Breast epithelium (tissue), 3 donors: Measurements from ENCODE around the gene P3H2.

Experiments
- POLR2A ChIP-seq: fragments of 450-650 bp; IDR thresholded peaks from one replicate; pipeline ENCODE4 v1.6.1; 2016; ENCODE audit warnings: antibody characterized with exemption, mild to moderate bottlenecking, moderate library complexity
- POLR2AphosphoS5 ChIP-seq, 3 donors: sonication (generic); formaldehyde crosslinking; IDR thresholded peaks; one replicate each; pipeline ENCODE4 v1.6.1; 2017; ENCODE audit warnings: antibody characterized with exemption in 3 of 3
- TF ChIP-seq, protein P1 (sequence below), 3 donors: fragments of 450-650 bp; IDR thresholded peaks; one replicate each; pipeline ENCODE4 v1.5.1; 2016 to 2017; ENCODE audit warnings: antibody characterized with exemption in 3 of 3, mild to moderate bottlenecking in 3 of 3, moderate library complexity in 3 of 3

DNA sequence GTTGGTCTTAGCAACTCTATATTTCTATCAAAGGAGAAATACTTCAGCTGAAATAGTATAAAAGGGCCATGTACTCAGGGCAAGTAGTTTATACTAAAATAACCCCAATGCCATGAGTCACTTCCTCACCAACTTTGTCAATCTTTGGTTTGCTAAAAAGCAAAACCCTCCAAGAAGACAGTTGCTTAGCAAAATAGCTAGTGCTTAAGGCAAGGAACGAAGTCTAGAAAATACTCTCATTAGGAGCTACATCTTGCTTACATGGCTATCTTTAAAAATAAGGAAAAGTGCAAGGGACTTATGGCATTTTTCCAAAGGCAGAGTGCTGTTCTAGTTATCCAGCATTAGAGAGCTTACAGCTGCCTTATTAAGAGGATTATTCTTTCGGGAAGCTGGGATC is 28.4 kb downstream of the P3H2 start:
- TF ChIP-seq, protein P1, sequence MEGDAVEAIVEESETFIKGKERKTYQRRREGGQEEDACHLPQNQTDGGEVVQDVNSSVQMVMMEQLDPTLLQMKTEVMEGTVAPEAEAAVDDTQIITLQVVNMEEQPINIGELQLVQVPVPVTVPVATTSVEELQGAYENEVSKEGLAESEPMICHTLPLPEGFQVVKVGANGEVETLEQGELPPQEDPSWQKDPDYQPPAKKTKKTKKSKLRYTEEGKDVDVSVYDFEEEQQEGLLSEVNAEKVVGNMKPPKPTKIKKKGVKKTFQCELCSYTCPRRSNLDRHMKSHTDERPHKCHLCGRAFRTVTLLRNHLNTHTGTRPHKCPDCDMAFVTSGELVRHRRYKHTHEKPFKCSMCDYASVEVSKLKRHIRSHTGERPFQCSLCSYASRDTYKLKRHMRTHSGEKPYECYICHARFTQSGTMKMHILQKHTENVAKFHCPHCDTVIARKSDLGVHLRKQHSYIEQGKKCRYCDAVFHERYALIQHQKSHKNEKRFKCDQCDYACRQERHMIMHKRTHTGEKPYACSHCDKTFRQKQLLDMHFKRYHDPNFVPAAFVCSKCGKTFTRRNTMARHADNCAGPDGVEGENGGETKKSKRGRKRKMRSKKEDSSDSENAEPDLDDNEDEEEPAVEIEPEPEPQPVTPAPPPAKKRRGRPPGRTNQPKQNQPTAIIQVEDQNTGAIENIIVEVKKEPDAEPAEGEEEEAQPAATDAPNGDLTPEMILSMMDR (IDR thresholded peaks at IDR 0.05): no peak
- TF ChIP-seq POLR2AphosphoS5 (IDR thresholded peaks at IDR 0.05): no peak
- no peak for TF ChIP-seq POLR2A
